GM18505 (cell line): ENCODE measurements around the gene TMEM132D.

Experiments used
- ATAC-seq: cut with Tn5 transposase; IDR thresholded peaks from one replicate; pipeline ENCODE4 v1.9.1; 2021; ENCODE audit not compliant: unreplicated experiment
- POLR2A ChIP-seq: IDR thresholded peaks from 4 replicates; pipeline ENCODE4 v1.6.1; 2011; ENCODE audit warnings: borderline replicate concordance; ENCODE audit not compliant: insufficient read depth, insufficient read length; ENCODE audit errors: extremely low read depth

Gene TMEM132D

DNA sequence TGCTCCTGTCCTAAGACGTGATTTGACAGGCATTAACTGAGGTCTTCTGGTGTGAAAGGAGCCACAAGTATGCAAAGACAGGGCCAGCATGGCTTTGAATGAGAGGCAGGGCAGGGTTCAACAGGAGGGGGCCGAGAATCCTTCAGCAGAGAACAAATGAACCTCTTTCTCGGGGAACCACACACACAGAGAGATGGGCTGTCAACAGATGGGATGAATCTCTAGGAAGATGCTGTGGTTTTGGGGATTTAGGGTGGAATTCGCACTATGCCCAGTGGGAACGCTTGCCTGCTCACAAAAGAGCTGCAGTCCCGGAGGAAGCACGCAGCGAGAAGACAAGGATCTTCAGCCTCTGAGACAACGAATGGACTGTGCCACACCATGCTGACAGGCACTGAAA, 537.2 kb downstream of the TMEM132D start:
- TF ChIP-seq POLR2A = no peak

DNA sequence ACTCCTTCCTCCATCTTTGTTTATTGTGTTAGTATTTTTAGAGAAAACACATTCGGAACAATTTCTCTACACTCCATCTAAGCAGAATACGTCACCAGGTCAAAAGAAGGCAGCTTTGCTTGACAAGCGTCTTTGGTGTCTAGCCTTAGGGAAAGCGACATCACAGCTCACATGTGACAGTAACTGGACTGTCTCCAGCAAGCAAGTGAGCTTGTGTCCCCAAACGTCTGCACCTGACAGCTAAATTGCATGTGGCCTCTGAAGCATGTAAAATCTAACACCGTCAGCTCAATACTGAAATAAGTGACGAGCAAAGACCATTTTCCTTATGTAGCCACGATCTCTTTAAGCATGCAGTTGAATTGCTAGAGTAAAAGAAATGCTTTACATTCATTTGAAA, 540.8 kb downstream of the TMEM132D start:
- no peak for ATAC-seq
- no peak for TF ChIP-seq POLR2A

More for the DNA sequence above, 537.2 kb downstream of the TMEM132D start:
- ATAC-seq = no peak

DNA sequence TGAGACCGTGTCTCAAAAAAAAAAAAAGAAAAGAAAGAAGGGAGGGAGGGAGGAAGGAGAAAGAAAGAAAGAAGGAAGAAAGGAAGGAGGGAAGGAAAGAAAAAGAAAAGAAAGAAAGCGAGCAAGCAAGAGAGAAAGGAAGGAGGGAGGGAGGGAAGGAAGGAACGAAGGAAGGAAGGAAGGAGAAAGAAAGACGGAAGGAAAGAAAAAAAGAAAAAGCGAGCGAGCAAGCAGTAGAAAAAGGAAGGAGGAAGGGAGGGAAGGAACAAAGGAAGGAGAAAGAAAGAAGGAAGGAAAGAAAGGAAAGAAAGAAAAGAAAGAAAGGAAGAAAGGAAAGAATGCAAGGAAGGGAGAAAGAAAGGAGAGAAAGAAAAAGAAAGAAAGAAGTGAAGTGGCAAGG, 546.6 kb downstream of the TMEM132D start:
- no peak for TF ChIP-seq POLR2A
- ATAC-seq = no peak

DNA sequence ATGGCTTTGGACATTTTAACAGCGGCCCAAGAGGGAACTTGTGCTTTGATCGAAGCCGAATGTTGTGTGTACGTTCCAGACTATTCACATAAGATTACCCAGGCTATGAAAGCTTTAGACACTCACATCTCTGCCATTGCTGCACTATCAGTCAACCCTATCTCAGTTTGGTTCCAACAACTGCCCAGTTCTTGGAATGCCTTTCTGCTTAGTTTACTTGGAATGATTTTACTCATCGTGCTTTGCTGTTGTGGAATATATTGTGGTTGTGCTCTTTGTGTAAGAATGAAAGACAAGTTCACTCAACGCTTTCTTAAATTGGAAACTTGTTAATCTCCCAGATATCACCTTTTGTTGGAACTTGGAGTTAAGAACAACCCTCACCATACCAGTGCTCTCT, 552.3 kb downstream of the TMEM132D start:
- ATAC-seq = no peak
- no peak for TF ChIP-seq POLR2A

DNA sequence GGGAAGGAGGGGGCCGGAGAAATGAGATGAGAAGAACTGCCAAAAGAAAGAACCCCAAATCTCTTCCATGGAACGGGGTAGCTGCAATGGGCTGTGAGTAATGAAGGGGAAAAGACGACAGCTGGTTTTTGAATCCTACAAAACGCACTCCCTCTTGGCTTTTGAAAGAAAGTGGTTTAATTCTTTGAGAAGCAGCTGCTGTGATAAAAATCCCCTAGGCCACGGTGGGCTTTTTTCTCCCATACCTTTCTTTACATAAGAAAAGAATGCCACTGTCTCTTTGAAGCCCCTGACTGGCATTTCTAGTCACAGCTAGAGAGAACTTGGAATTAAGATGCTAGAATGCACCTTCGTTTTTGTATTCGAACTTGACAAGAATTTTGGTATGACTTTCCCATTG, 564.5 kb downstream of the TMEM132D start:
- ATAC-seq = no peak
- no peak for TF ChIP-seq POLR2A

DNA sequence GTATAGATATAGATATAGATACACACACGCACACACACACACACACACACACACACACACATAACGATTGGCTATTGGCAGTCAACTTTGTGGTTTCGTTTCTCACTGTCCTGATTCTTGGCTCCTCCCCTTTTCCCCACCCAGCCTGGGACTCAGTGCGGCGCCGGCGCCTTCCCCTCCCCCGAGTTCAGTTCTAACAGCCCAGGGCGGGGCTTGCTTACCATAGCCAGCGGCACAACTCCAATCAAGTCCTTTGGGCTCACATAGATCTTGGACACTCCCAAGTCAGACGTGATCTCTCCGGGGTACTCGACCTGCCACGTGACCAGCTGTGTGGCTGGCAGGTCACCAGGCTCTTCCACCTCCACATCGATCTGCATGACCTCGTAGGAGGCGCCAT, 566.4 kb downstream of the TMEM132D start:
- no peak for TF ChIP-seq POLR2A
- ATAC-seq = no peak

DNA sequence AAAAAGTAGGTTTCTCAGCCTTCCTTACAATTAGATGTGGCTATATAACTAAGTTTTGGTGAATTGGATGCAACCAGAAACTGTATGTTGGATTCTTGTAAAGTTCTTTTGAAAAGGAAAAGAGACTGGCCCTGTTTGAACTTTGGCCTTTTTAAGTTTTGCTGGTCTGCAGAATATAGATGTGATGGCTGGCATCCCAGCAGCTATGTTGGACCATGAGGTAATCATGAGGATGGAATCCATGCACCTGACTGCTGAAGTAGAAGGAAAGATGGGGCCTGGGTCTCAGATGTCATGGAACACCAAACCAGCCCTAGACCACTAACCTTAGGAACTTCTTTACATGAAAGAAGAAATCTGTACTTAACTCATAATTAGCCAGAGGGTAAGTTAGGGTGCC, 568.1 kb downstream of the TMEM132D start:
- ATAC-seq = no peak
- no peak for TF ChIP-seq POLR2A

DNA sequence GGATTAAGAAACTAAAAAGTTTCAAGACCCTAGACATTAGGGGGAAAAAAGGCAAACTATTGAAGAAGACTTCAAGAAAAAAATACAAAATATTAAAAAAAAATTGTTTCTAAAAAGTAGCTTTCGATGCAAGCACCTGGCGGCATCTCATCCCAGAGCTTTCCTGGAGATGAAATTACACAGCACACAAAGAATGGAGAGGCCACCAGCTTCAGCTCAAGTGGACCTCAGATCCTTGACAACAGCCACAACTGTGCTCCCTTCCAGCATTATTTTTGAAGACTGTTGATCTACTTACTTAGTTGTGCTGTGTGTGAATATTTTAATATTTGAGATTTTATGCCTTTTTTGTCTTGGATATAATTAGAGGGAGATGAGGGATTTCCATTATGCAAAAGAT, 571.5 kb downstream of the TMEM132D start:
- TF ChIP-seq POLR2A = no peak

DNA sequence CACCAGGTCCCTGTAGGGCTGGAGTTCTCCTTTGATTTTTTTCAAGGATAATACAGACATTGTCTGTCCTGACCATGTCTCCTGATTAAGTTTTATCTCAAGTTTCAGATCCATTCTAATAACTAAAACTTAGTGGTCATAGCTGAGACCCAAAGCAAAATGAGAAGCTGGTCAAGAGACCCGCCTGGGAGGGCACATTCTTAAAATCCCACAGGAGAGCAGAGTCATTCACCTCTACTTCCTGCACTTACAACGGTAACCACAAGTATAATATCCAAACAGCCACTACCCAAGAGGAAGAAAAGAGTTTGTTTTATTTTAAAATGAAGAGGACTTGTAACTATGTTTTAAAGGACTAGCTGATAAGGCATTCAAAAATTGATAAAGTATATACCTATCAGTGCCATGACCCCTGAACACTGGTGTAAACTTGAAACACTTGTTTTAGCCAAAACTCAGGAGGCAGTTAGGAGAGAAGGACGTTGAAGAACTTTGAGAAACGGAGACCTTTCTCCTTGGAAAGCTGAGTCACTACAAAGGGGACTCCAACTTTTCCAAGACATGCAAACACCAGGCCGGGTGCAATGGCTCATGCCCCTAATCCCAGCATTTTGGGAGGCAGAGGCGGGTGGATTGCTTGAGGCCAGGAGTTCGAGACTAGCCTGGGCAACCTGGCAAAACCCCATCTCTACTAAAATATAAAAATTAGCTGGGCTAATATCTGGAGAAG, 572.3 kb downstream of the TMEM132D start:
- ATAC-seq = no peak
- TF ChIP-seq POLR2A = no peak

More for the DNA sequence above, 571.5 kb downstream of the TMEM132D start:
- ATAC-seq = no peak

DNA sequence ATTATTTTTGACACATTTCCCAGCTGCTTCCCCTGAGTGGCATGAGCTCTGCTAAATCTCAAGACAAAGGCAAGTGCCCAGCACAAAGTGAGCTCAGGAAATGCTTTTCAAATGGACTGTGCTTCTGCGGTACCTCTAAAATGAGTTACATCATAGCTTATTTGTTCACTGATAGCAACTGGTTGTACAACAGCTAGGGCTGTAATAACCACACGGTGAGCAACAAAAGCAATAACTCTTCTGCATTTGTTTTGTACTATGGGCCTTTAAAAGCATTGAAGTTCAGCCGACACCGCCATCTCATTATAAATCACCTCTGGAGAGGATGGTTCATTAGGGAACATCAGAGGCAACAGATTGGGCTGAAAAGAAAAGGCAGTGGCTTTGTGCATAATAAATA, 575.6 kb downstream of the TMEM132D start:
- no peak for TF ChIP-seq POLR2A
- no peak for ATAC-seq

DNA sequence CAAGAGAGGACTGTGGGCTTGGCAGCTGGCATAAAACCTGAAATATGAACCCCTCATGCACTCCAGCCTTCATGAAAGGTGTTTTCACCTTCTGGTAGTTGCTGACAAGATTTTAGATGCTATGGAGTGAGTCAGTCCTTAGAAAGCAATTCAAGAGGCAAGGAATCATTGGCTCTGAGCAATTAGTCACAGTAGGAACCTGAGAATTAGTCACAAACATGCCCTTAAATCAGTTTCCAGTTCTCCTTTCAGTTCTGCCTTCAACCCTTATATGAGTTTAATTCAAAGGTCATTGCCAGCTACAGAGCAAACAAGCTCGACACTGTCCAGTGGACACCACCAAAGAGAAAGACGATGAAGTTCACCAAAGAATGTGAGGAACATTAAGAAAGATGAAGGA, 578.3 kb downstream of the TMEM132D start:
- no peak for ATAC-seq
- no peak for TF ChIP-seq POLR2A

DNA sequence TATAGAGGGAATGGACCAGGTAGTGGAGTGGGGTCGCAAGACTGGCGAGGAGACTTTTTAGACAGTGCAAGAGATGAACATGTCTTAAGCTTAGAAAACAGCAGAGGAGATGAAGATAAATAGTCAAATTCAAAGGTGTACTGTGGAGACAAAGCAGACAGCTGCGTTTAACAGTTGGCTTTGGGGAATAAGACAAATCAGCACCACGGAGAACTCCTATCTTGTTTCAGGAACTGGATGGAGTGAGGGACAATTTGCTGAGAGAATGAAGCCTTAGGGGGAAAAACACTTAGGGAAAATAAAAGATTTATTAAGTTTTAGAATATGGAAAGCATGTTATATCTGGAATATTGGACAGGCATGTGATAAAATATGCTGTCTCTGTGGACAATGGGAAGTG, 591.8 kb downstream of the TMEM132D start:
- no peak for ATAC-seq
- no peak for TF ChIP-seq POLR2A

DNA sequence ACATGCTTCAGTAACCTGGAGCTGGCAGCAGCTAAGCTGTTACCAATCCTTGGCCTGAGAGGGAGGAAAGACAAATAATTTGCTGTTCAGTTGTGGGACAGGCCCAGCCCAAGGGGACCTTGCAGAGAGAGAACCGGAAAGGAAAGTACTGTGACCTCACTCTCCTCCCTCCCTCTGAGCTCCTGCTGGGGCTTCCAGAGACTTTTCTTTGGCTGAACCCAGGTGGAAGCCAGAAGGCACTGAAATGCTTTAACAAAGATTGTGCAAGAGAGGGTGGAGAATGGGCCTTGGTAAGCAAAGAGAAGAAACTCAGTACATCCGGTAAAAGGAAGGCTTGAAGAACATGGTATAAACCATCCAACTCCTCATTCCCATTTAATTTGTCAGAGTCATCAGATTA, 593.5 kb downstream of the TMEM132D start:
- TF ChIP-seq POLR2A = no peak
- no peak for ATAC-seq

DNA sequence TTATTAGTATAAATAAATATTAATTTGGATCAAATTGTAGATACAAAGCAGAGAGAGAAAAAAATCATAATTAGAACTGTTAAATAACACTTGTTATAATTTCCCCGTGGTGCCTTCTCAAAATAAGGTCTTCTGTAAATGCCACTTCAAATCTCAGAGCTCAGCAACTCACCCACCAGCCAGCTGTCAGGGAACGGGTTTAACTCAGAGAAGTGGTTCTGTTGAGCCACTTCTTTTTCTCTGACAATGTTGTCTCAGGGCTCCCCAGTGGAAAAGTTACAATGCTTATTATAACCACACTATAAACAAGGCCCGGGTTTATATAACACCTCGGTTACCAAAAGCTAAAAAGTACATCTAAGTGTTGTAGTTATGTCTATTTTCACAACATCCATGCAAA, 598.0 kb downstream of the TMEM132D start:
- TF ChIP-seq POLR2A = no peak
- ATAC-seq = no peak

DNA sequence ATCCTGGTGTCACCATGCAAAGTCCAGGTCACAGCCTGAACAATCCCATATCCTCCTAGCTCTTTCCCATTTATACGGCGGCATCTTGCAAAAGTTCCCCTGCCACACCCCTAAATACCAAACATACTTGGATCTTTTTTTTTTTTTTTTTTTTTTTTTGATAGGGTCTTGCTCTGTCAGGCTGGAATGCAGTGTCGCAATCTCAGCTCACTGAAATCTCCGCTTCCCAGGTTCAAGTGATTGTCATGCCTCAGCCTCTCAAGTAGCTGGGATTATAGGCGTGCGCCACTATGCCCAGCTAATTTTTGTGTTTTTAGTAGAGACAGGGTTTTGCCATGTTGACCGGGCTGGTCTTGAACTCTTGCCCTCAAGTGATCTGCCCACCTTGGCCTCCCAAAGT, 599.3 kb downstream of the TMEM132D start:
- no peak for TF ChIP-seq POLR2A
- no peak for ATAC-seq

DNA sequence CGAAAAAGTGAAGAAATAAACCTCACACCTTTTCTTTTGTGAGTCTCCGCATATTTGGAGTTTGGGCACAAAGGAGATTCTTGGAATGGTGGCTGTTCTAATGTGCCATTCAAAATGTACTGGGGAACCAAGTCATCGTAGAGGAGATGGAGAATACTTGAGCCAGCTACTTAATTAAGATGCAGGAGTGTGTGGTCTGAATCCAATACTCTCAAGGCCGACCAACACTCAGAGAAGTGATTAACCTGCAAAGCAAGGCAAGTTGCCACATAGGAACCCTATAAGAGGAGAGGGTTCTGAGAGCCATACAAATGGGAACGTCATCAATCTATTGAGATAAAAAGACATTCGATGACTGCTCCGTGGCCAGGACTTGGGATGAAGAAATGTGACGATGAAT, 603.8 kb downstream of the TMEM132D start:
- no peak for TF ChIP-seq POLR2A

DNA sequence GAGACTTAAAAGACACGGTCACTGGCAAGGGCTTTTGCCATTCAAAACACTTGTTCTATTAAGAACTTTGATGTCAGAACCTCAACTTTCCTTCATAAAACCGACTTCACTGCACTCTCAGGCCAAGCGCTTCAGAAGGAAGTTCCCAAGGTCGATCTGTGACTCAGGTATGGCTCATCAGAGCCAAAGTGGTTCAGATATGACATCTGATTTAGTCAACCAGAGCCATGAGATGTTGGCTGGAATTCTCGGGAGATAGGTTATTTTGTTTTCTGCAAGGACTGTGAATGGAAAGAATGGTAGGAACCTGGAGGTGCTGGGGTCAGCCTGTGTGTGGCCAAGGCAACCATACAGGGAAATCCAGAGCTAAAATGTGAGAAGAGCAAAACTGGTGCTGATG, 604.9 kb downstream of the TMEM132D start:
- no peak for TF ChIP-seq POLR2A
- no peak for ATAC-seq

More for the DNA sequence above, 603.8 kb downstream of the TMEM132D start:
- ATAC-seq = no peak
